Left hindlimb (tissue), 1 donor: ENCODE results near the gene OSCP1.

Experiments used
- DNase-seq: peaks from one replicate; pipeline ENCODE4 v3.0.0-alpha.2; 2018

The OSCP1 gene

GRCh38 chr1:36400825-36401601, 49.2 kb downstream of the OSCP1 start:
- DNase-seq, result peak; percentile 82

GRCh38 chr1:36400514-36400824, 49.8 kb downstream of the OSCP1 start:
- DNase-seq, result no peak

GRCh38 chr1:36398370-36398977, 51.8 kb downstream of the OSCP1 start:
- no peak for DNase-seq

GRCh38 chr1:36397378-36398230, 52.6 kb downstream of the OSCP1 start, which contains the start of gene LSM10:
Gene LSM10, minus strand, starts transcription at chr1:36397908. Its CDS starts 3,779 bp downstream, at chr1:36394129.
- DNase-seq, result peak; percentile 95

- DNase-seq, result no peak
These were observed 53.2 kb downstream of the OSCP1 start for GRCh38 chr1:36397083-36397377.

GRCh38 chr1:36396359-36396758, 53.9 kb downstream of the OSCP1 start:
- DNase-seq, result no peak

GRCh38 chr1:36393686-36394085, 56.6 kb downstream of the OSCP1 start:
- DNase-seq, result no peak

GRCh38 chr1:36392836-36393235, 57.4 kb downstream of the OSCP1 start:
- DNase-seq, result no peak

- no peak for DNase-seq
These were observed 59.0 kb downstream of the OSCP1 start for GRCh38 chr1:36391271-36391670.

GRCh38 chr1:36390411-36390810, 59.8 kb downstream of the OSCP1 start:
- no peak for DNase-seq

- no peak for DNase-seq
These were observed 60.3 kb downstream of the OSCP1 start for GRCh38 chr1:36389999-36390398.

GRCh38 chr1:36389261-36389660, 61.0 kb downstream of the OSCP1 start:
- DNase-seq, result no peak

- DNase-seq, result no peak
These were observed 62.9 kb downstream of the OSCP1 start for GRCh38 chr1:36387141-36387949.

- DNase-seq, result peak; percentile 89
These were observed 63.7 kb downstream of the OSCP1 start for GRCh38 chr1:36386265-36387140.

GRCh38 chr1:36385410-36386264, 64.6 kb downstream of the OSCP1 start, which contains the start of gene STK40:
Gene STK40, minus strand, starts transcription at chr1:36385924. Its CDS starts 24,592 bp downstream, at chr1:36361332.
- peak; percentile 99 for DNase-seq

GRCh38 chr1:36384542-36385409, 65.5 kb downstream of the OSCP1 start:
- peak; percentile 56 for DNase-seq

GRCh38 chr1:36383240-36383639, 67.0 kb downstream of the OSCP1 start:
- DNase-seq, result no peak

- no peak for DNase-seq
These were observed 67.6 kb downstream of the OSCP1 start for GRCh38 chr1:36382669-36383068.

GRCh38 chr1:36382231-36382630, 68.0 kb downstream of the OSCP1 start:
- DNase-seq, result no peak

- DNase-seq, result no peak
These were observed 68.8 kb downstream of the OSCP1 start for GRCh38 chr1:36381405-36381804.
